Lower leg skin (tissue), 4 donors: ENCODE results near the gene ICA1. TPM values are rescaled to one million over a fixed set of nuclear protein-coding genes. Genes with fewer than 3 reads are reported as not detected.

Experiments used
- DNase-seq, 2 donors: peaks; one replicate each; pipeline ENCODE4 v3.0.0-alpha.2; 2019; ENCODE audit warnings: low spot score in 2 of 2
- H3K4me3 ChIP-seq: fragments of 200-600 bp; sonication (generic); 2 replicates; pipeline ENCODE4 v1.5.1; 2017; ENCODE audit warnings: mild to moderate bottlenecking, low read depth; ENCODE audit not compliant: poor library complexity, severe bottlenecking
- CTCF ChIP-seq, 3 donors: fragments of 450-650 bp; IDR thresholded peaks; one replicate each; pipeline ENCODE4 v1.5.1; 2016; ENCODE audit warnings: antibody characterized with exemption in 3 of 3, mild to moderate bottlenecking in 3 of 3, moderate library complexity in 2 of 3
- POLR2A ChIP-seq, 2 donors: fragments of 450-650 bp; IDR thresholded peaks; one replicate each; pipeline ENCODE4 v1.6.1; 2016 to 2017; ENCODE audit warnings: antibody characterized with exemption in 2 of 2, mild to moderate bottlenecking in 1 of 2, moderate library complexity in 1 of 2
- WGBS, 2 donors: methylation state at CpG; one replicate each; pipeline ENCODE4 v1.1.5; 2018; 5-methylcytosine and 5-hydroxymethylcytosine counted together
- intact Hi-C: fragments of 100-400 bp; cut with DNase I; formaldehyde crosslinking; loops from one replicate; pipeline ENCODE4 v1.15.0; 2023; ENCODE audit warnings: low total_unique reads
- total RNA-seq, 4 donors: library from RNA; depleted of rRNA; stranded (reverse); fragments of >200 nt; gene quantifications; one replicate each; pipeline ENCODE4 v1.1.0, GENCODE V29; 2016

Gene ICA1
- total RNA-seq, 4 donors from 2014 or later = 12.8 to 33.6 (median 18.4) TPM

GRCh38 chr7:8216334-8216690, 45.7 kb downstream of the ICA1 start:
- H3K4me3 ChIP-seq = no peak overlapping the region
- intact Hi-C loops = loop anchor here (10.0 kb wide), 1 partner anchor 622 kb away; no protein-coding TSS in a partner anchor
- 68% methylated on average over 3 of the region's 3 CpGs for WGBS, 2 donors
- no peak for TF ChIP-seq POLR2A (IDR thresholded peaks at IDR 0.05)
- no peak for TF ChIP-seq CTCF (IDR thresholded peaks at IDR 0.05)
- DNase-seq = no peak

GRCh38 chr7:8215648-8216333, 46.2 kb downstream of the ICA1 start:
- intact Hi-C loops = loop anchor here (10.0 kb wide), 1 partner anchor 621 kb away; no protein-coding TSS in a partner anchor
- WGBS, 2 donors = 81 to 83% methylated on average over 6 of the region's 6 CpGs

GRCh38 chr7:8214244-8214824, 47.6 kb downstream of the ICA1 start:
- intact Hi-C loops = loop anchor here (10.0 kb wide), 1 partner anchor 620 kb away; no protein-coding TSS in a partner anchor
- H3K4me3 ChIP-seq = no peak overlapping the region
- 53 to 57% methylated on average over 8 of the region's 8 CpGs for WGBS, 2 donors

More at GRCh38 chr7:8215648-8216333, 46.2 kb downstream of the ICA1 start:
- TF ChIP-seq POLR2A (IDR thresholded peaks at IDR 0.05) = no peak
- TF ChIP-seq CTCF (IDR thresholded peaks at IDR 0.05) = no peak
- DNase-seq = no peak
- no peak overlapping the region for H3K4me3 ChIP-seq

GRCh38 chr7:8213381-8213780, 48.6 kb downstream of the ICA1 start:
- H3K4me3 ChIP-seq = no peak overlapping the region
- DNase-seq = no peak
- TF ChIP-seq CTCF (IDR thresholded peaks at IDR 0.05) (no peak), POLR2A (IDR thresholded peaks at IDR 0.05) (no peak)
- 88 to 93% methylated on average over 2 of the region's 2 CpGs for WGBS, 2 donors
- intact Hi-C loops = loop anchor here (10.0 kb wide), 1 partner anchor 619 kb away; no protein-coding TSS in a partner anchor

More at GRCh38 chr7:8214244-8214824, 47.6 kb downstream of the ICA1 start:
- DNase-seq = no peak
- TF ChIP-seq POLR2A (IDR thresholded peaks at IDR 0.05) = no peak
- no peak for TF ChIP-seq CTCF (IDR thresholded peaks at IDR 0.05)

- H3K4me3 ChIP-seq = no peak overlapping the region
- no peak for TF ChIP-seq CTCF (IDR thresholded peaks at IDR 0.05)
- no peak for TF ChIP-seq POLR2A (IDR thresholded peaks at IDR 0.05)
- intact Hi-C loops = loop anchor here (10.0 kb wide), 1 partner anchor 618 kb away; no protein-coding TSS in a partner anchor
- 68 to 71% methylated on average over 5 of the region's 5 CpGs for WGBS, 2 donors
- DNase-seq = no peak
These were observed 49.3 kb downstream of the ICA1 start for GRCh38 chr7:8212638-8213037.
